Pancreas (tissue), 10 donors: ENCODE measurements around the gene CDH20. TPM values are rescaled to one million over a fixed set of nuclear protein-coding genes. Genes with fewer than 3 reads are reported as not detected.

Source experiments
- ATAC-seq, 4 donors: fragments of 200-7000 bp; cut with Tn5 transposase; one replicate each; pipeline versions ENCODE4 v1.8.0 to v1.9.1; 2020; ENCODE audit warnings: mild to moderate bottlenecking in 4 of 4, moderate library complexity in 4 of 4
- DNase-seq, 6 donors: peaks; one replicate each; pipeline ENCODE4 v3.0.0-alpha.2; 2020
- FAIRE-seq: peaks from 2 replicates; lab custom pipeline; 2012; peaks lifted over from hg19 to GRCh38; lab: Jason Lieb, UNC
- H3K27ac ChIP-seq, 4 donors: fragments of 200-600 bp; sonication (generic); 1 replicate in 3 of 4; 2 replicates in 1 of 4; pipeline versions ENCODE4 v1.5.0 to v1.8.0; 2020
- H3K27me3 ChIP-seq, 4 donors: fragments of 200-600 bp; one replicate each; pipeline ENCODE4 v1.8.0; 2021
- H3K36me3 ChIP-seq, 3 donors: fragments of 200-600 bp; sonication (generic) in 1 of 3; one replicate each; pipeline versions ENCODE4 v1.5.0 to v1.8.0; 2020 to 2021
- H3K4me1 ChIP-seq, 3 donors: fragments of 200-600 bp; one replicate each; pipeline ENCODE4 v1.8.0; 2021
- H3K4me3 ChIP-seq, 4 donors: fragments of 200-600 bp; sonication (generic) in 2 of 4; one replicate each; pipeline versions ENCODE4 v1.5.0 to v1.8.0; 2020 to 2021
- H3K9me3 ChIP-seq, 4 donors: fragments of 200-600 bp; one replicate each; pipeline ENCODE4 v1.8.0; 2021
- CTCF ChIP-seq, 4 donors: fragments of 200-600 bp; sonication (generic) in 3 of 4; IDR thresholded peaks; one replicate each; pipeline versions ENCODE4 v1.5.0 to v1.8.0; 2021; ENCODE audit warnings: antibody characterized with exemption in 4 of 4
- WGBS, 2 donors: extraction: QIAGEN DNeasy Blood & Tissue Kit; methylation state at CpG; one replicate each; pipeline ENCODE4 v1.1.7; 2013; 5-methylcytosine and 5-hydroxymethylcytosine counted together
- intact Hi-C, 3 donors: fragments of 100-400 bp; cut with DNase I; formaldehyde crosslinking; loops; one replicate each; pipeline versions ENCODE4 v1.11.1 to v1.14.2; 2022
- polyA plus RNA-seq, 2 donors: library from polyadenylated mRNA; stranded (reverse); fragments of 200-250 nt; gene quantifications; one replicate each; pipeline ENCODE4 v1.2.3, GENCODE V29; 2013
- total RNA-seq, 6 donors: library from RNA; stranded (reverse); fragmentation: NEBNext Ultra II Directional in 4 of 6; extraction: Animal tissue kit (Norgen Biotek cat#: 25700) in 4 of 6; gene quantifications; one replicate each; pipeline versions ENCODE4 v1.2.1 to v1.2.4, GENCODE V29; 2021 to 2023
- donor health status: healthy with polysubstance abuse.
- donor health status: DM: no; HTN: no; CAD: no; lungs with moderate emphysema.
- donor health status: DM: no; HTN: no; CAD: no.
- donor health status: control.
- donor health status: control.
- donor health status: Bipolar disorder and iron deficiency.
- donor health status: DM: yes; HTN: yes; CAD: no.
- donor health status: DM: no; HTN: no; CAD: no.
- donor health status: DM: no; HTN: no; CAD: no.
- donor health status: DM: yes; HTN: yes; CAD: no.

CDH20 gene
- total and polyA plus RNA-seq, 8 donors, result 0.02 to 0.17 TPM; not detected in 6

- DNase-seq, result no peak
- intact Hi-C loops, result no loop called here
- Histone ChIP-seq H3K4me1 (no peaks in the 10 kb centered on the region), H3K9me3 (no peaks in the 10 kb centered on the region), H3K27ac (no peak overlapping the region), H3K36me3 (no peaks in the 10 kb centered on the region), H3K27me3 (no peaks in the 10 kb centered on the region), H3K4me3 (no peak overlapping the region)
- TF ChIP-seq CTCF (IDR thresholded peaks at IDR 0.05), result no peak
- WGBS, 2 donors, result 38 to 47% methylated on average over 3 of the region's 3 CpGs
- ATAC-seq, result no peak
- FAIRE-seq, result no peak
These were observed 64.0 kb downstream of the CDH20 start for GRCh38 chr18:61397222-61397621.

GRCh38 chr18:61398961-61399705 is 65.9 kb downstream of the CDH20 start:
- intact Hi-C loops, result no loop called here
- Histone ChIP-seq H3K27me3 (no peaks in the 10 kb centered on the region), H3K27ac (no peak overlapping the region), H3K9me3 (no peaks in the 10 kb centered on the region), H3K4me1 (no peaks in the 10 kb centered on the region), H3K4me3 (no peak overlapping the region), H3K36me3 (no peaks in the 10 kb centered on the region)
- FAIRE-seq, result no peak
- no peak for TF ChIP-seq CTCF (IDR thresholded peaks at IDR 0.05)
- ATAC-seq, result no peak
- WGBS, 2 donors, result 50 to 56% methylated on average over 4 of the region's 4 CpGs
- no peak for DNase-seq

- no peaks in the 10 kb centered on the region for H3K36me3 ChIP-seq
- no peak for ATAC-seq
- H3K4me3 ChIP-seq, result no peak overlapping the region
- WGBS, 2 donors, result 61 to 69% methylated on average over 3 of the region's 3 CpGs
- intact Hi-C loops, result no loop called here
- no peaks in the 10 kb centered on the region for H3K27me3 ChIP-seq
- no peak overlapping the region for H3K27ac ChIP-seq
- DNase-seq, result no peak
- H3K4me1 ChIP-seq, result no peaks in the 10 kb centered on the region
- TF ChIP-seq CTCF (IDR thresholded peaks at IDR 0.05), result no peak
- no peaks in the 10 kb centered on the region for H3K9me3 ChIP-seq
- no peak for FAIRE-seq
These were observed 66.9 kb downstream of the CDH20 start for GRCh38 chr18:61400016-61400635.

GRCh38 chr18:61400716-61401115 is 67.5 kb downstream of the CDH20 start:
- H3K9me3 ChIP-seq, result no peaks in the 10 kb centered on the region
- DNase-seq (no peak), FAIRE-seq (no peak), ATAC-seq (no peak)
- no peaks in the 10 kb centered on the region for H3K4me1 ChIP-seq
- no peak overlapping the region for H3K27ac ChIP-seq
- 46 to 73% methylated on average over 4 of the region's 4 CpGs for WGBS, 2 donors
- no peaks in the 10 kb centered on the region for H3K27me3 ChIP-seq
- no peak for TF ChIP-seq CTCF (IDR thresholded peaks at IDR 0.05)
- no peaks in the 10 kb centered on the region for H3K36me3 ChIP-seq
- H3K4me3 ChIP-seq, result no peak overlapping the region
- intact Hi-C loops, result no loop called here

GRCh38 chr18:61402726-61403125 is 69.5 kb downstream of the CDH20 start:
- no peak for FAIRE-seq
- TF ChIP-seq CTCF (IDR thresholded peaks at IDR 0.05), result no peak
- no peak for ATAC-seq

More at GRCh38 chr18:61402726-61403125, 69.5 kb downstream of the CDH20 start:
- H3K4me1 ChIP-seq, result no peaks in the 10 kb centered on the region
- H3K27ac ChIP-seq, result no peak overlapping the region
- intact Hi-C loops, result no loop called here
- no peaks in the 10 kb centered on the region for H3K27me3 ChIP-seq
- DNase-seq, result no peak
- H3K36me3 ChIP-seq, result no peaks in the 10 kb centered on the region
- no peaks in the 10 kb centered on the region for H3K9me3 ChIP-seq
- 32 to 75% methylated on average over 1 of the region's 1 CpG for WGBS, 2 donors
- H3K4me3 ChIP-seq, result no peak overlapping the region
